ENCODE results near the gene SCGN. TPM values are rescaled to one million over a fixed set of nuclear protein-coding genes. Genes with fewer than 3 reads are reported as not detected.

SCGN gene
- total and polyA plus RNA-seq, 5 experiments from 2014 or later = not detected

- DNase-seq (no peak), ATAC-seq (no peak)
- peaks cover 10 to 75% (median 50%) of the 10 kb centered on the region in 5 donors for H3K27me3 Mint-ChIP-seq
- H3K9me3 Mint-ChIP-seq = peaks cover 0 to 14% (median 0%) of the 10 kb centered on the region in 9 donors
- H3K27ac Mint-ChIP-seq = no peak overlapping the region
- peaks cover 0 to 8% (median 0%) of the 10 kb centered on the region in 3 donors for H3K36me3 Mint-ChIP-seq
- no peak overlapping the region for H3K4me3 Mint-ChIP-seq
- POLR2A ChIA-PET = no interaction called here
- no peaks in the 10 kb centered on the region for H3K4me1 Mint-ChIP-seq
Observed at GRCh38 chr6:25641940-25642666, 9.9 kb upstream of the SCGN start.

GRCh38 chr6:25642667-25643328 lies 9.2 kb upstream of the SCGN start:
- H3K27me3 Mint-ChIP-seq = peaks cover 10 to 75% (median 50%) of the 10 kb centered on the region in 5 donors
- no peak overlapping the region for H3K4me3 Mint-ChIP-seq

GRCh38 chr6:25645916-25646315 lies 6.1 kb upstream of the SCGN start:
- POLR2A ChIA-PET = no interaction called here
- no peak overlapping the region for H3K4me3 Mint-ChIP-seq
- H3K27ac Mint-ChIP-seq = no peak overlapping the region
- ATAC-seq = no peak
- no peak for DNase-seq
- H3K27me3 Mint-ChIP-seq = peaks cover 9 to 75% (median 57%) of the 10 kb centered on the region in 5 donors
- peaks cover 0 to 8% (median 0%) of the 10 kb centered on the region in 3 donors for H3K36me3 Mint-ChIP-seq
- H3K4me1 Mint-ChIP-seq = no peaks in the 10 kb centered on the region
- peaks cover 0 to 9% (median 0%) of the 10 kb centered on the region in 9 donors for H3K9me3 Mint-ChIP-seq

More at GRCh38 chr6:25642667-25643328, 9.2 kb upstream of the SCGN start:
- no peak for DNase-seq
- peaks cover 0 to 14% (median 0%) of the 10 kb centered on the region in 9 donors for H3K9me3 Mint-ChIP-seq
- ATAC-seq = no peak
- H3K36me3 Mint-ChIP-seq = peaks cover 0 to 8% (median 0%) of the 10 kb centered on the region in 3 donors
- no peaks in the 10 kb centered on the region for H3K4me1 Mint-ChIP-seq
- H3K27ac Mint-ChIP-seq = no peak overlapping the region
- POLR2A ChIA-PET = no interaction called here

GRCh38 chr6:25649611-25650010 lies 2.4 kb upstream of the SCGN start:
- Mint-ChIP-seq H3K4me1 (peaks cover 0 to 2% (median 0%) of the 10 kb centered on the region in 4 donors), H3K9me3 (peaks cover 0 to 7% (median 0%) of the 10 kb centered on the region in 9 donors), H3K27ac (no peak overlapping the region), H3K36me3 (peaks cover 0 to 4% (median 0%) of the 10 kb centered on the region in 3 donors), H3K27me3 (peaks cover 21 to 69% (median 53%) of the 10 kb centered on the region in 5 donors), H3K4me3 (no peak overlapping the region)
- no peak for DNase-seq
- ATAC-seq = no peak
- POLR2A ChIA-PET = no interaction called here

- no peak for ATAC-seq
- H3K27me3 Mint-ChIP-seq = peaks cover 21 to 64% (median 48%) of the 10 kb centered on the region in 5 donors
- POLR2A ChIA-PET = no interaction called here
- peaks cover 0 to 9% (median 0%) of the 10 kb centered on the region in 9 donors for H3K9me3 Mint-ChIP-seq
- H3K4me1 Mint-ChIP-seq = peaks cover 0 to 2% (median 0%) of the 10 kb centered on the region in 4 donors
- H3K36me3 Mint-ChIP-seq = peaks cover 0 to 4% (median 0%) of the 10 kb centered on the region in 3 donors
- H3K27ac Mint-ChIP-seq = no peak overlapping the region
- no peak for DNase-seq
- H3K4me3 Mint-ChIP-seq = no peak overlapping the region
Observed at GRCh38 chr6:25655723-25656122, 3.7 kb downstream of the SCGN start.

GRCh38 chr6:25659633-25660368 lies 7.8 kb downstream of the SCGN start:
- no peak for ATAC-seq
- Mint-ChIP-seq H3K36me3 (peaks cover 0 to 3% (median 0%) of the 10 kb centered on the region in 3 donors), H3K9me3 (peaks cover 0 to 2% (median 0%) of the 10 kb centered on the region in 9 donors), H3K4me1 (no peaks in the 10 kb centered on the region), H3K27ac (no peak overlapping the region), H3K4me3 (no peak overlapping the region), H3K27me3 (peaks cover 10 to 42% (median 27%) of the 10 kb centered on the region in 5 donors)
- no peak for DNase-seq
- POLR2A ChIA-PET = no interaction called here

GRCh38 chr6:25660512-25660911 lies 8.5 kb downstream of the SCGN start:
- H3K27me3 Mint-ChIP-seq = peaks cover 4 to 37% (median 25%) of the 10 kb centered on the region in 5 donors
- peaks cover 0 to 2% (median 0%) of the 10 kb centered on the region in 9 donors for H3K9me3 Mint-ChIP-seq
- POLR2A ChIA-PET = no interaction called here
- no peak overlapping the region for H3K4me3 Mint-ChIP-seq
- H3K4me1 Mint-ChIP-seq = no peaks in the 10 kb centered on the region
- H3K27ac Mint-ChIP-seq = no peak overlapping the region
- no peak for DNase-seq
- H3K36me3 Mint-ChIP-seq = peaks cover 0 to 4% (median 0%) of the 10 kb centered on the region in 3 donors
- no peak for ATAC-seq

GRCh38 chr6:25661129-25661779 lies 9.2 kb downstream of the SCGN start:
- POLR2A ChIA-PET = no interaction called here
- H3K27ac Mint-ChIP-seq = no peak overlapping the region
- peaks cover 0 to 4% (median 0%) of the 10 kb centered on the region in 3 donors for H3K36me3 Mint-ChIP-seq
- H3K27me3 Mint-ChIP-seq = peaks cover 4 to 36% (median 23%) of the 10 kb centered on the region in 5 donors
- DNase-seq = no peak
- no peaks in the 10 kb centered on the region for H3K4me1 Mint-ChIP-seq
- ATAC-seq = no peak
- H3K9me3 Mint-ChIP-seq = peaks cover 0 to 2% (median 0%) of the 10 kb centered on the region in 9 donors
- no peak overlapping the region for H3K4me3 Mint-ChIP-seq

GRCh38 chr6:25665455-25665854 lies 13.4 kb downstream of the SCGN start:
- Mint-ChIP-seq H3K9me3 (no peaks in the 10 kb centered on the region), H3K4me1 (no peaks in the 10 kb centered on the region), H3K27ac (no peak overlapping the region), H3K4me3 (no peak overlapping the region), H3K36me3 (peaks cover 0 to 4% (median 0%) of the 10 kb centered on the region in 3 donors), H3K27me3 (peaks cover 8 to 23% (median 11%) of the 10 kb centered on the region in 5 donors)
- ATAC-seq = no peak
- no peak for DNase-seq
- POLR2A ChIA-PET = no interaction called here

GRCh38 chr6:25669413-25669812 lies 17.4 kb downstream of the SCGN start:
- POLR2A ChIA-PET = no interaction called here
- ATAC-seq = no peak

GRCh38 chr6:25670208-25670607 lies 18.2 kb downstream of the SCGN start:
- Mint-ChIP-seq H3K4me3 (no peak overlapping the region), H3K27ac (no peak overlapping the region), H3K9me3 (no peaks in the 10 kb centered on the region), H3K4me1 (no peaks in the 10 kb centered on the region), H3K36me3 (no peaks in the 10 kb centered on the region), H3K27me3 (peaks cover 7 to 14% (median 10%) of the 10 kb centered on the region in 5 donors)
- ATAC-seq = no peak
- no peak for DNase-seq
- POLR2A ChIA-PET = no interaction called here

More at GRCh38 chr6:25669413-25669812, 17.4 kb downstream of the SCGN start:
- Mint-ChIP-seq H3K4me1 (no peaks in the 10 kb centered on the region), H3K27ac (no peak overlapping the region), H3K9me3 (no peaks in the 10 kb centered on the region), H3K27me3 (peaks cover 7 to 20% (median 13%) of the 10 kb centered on the region in 5 donors), H3K4me3 (no peak overlapping the region), H3K36me3 (peaks cover 0 to 4% (median 0%) of the 10 kb centered on the region in 3 donors)
- no peak for DNase-seq

- H3K9me3 Mint-ChIP-seq = no peaks in the 10 kb centered on the region
- POLR2A ChIA-PET = no interaction called here
- H3K36me3 Mint-ChIP-seq = no peaks in the 10 kb centered on the region
- no peak overlapping the region for H3K27ac Mint-ChIP-seq
- no peaks in the 10 kb centered on the region for H3K4me1 Mint-ChIP-seq
- ATAC-seq (no peak), DNase-seq (no peak)
- no peak overlapping the region for H3K4me3 Mint-ChIP-seq
- H3K27me3 Mint-ChIP-seq = peaks cover 7 to 14% (median 10%) of the 10 kb centered on the region in 5 donors
Observed at GRCh38 chr6:25670793-25671513, 18.9 kb downstream of the SCGN start.

Measured in naive thymus-derived CD8-positive, alpha-beta T cell (primary cell).